NB4 (cell line): ENCODE results near the gene SCAF1.

Experiments
- MAX ChIP-seq: IDR thresholded peaks from 2 replicates; pipeline ENCODE4 v1.6.1; 2011; ENCODE audit warnings: low read depth, low read length
- MYC ChIP-seq: IDR thresholded peaks from 2 replicates; pipeline ENCODE4 v1.6.1; 2011; ENCODE audit warnings: low read depth, low read length
- POLR2A ChIP-seq: IDR thresholded peaks from 2 replicates; pipeline ENCODE4 v1.6.1; 2011; ENCODE audit warnings: mild to moderate bottlenecking; ENCODE audit not compliant: insufficient read length; ENCODE audit errors: extremely low read depth
- TF ChIP-seq, protein P1 (sequence below): IDR thresholded peaks from one replicate; pipeline ENCODE4 v1.5.1; 2012; ENCODE audit warnings: low read depth, low read length

- TF ChIP-seq, protein P1, sequence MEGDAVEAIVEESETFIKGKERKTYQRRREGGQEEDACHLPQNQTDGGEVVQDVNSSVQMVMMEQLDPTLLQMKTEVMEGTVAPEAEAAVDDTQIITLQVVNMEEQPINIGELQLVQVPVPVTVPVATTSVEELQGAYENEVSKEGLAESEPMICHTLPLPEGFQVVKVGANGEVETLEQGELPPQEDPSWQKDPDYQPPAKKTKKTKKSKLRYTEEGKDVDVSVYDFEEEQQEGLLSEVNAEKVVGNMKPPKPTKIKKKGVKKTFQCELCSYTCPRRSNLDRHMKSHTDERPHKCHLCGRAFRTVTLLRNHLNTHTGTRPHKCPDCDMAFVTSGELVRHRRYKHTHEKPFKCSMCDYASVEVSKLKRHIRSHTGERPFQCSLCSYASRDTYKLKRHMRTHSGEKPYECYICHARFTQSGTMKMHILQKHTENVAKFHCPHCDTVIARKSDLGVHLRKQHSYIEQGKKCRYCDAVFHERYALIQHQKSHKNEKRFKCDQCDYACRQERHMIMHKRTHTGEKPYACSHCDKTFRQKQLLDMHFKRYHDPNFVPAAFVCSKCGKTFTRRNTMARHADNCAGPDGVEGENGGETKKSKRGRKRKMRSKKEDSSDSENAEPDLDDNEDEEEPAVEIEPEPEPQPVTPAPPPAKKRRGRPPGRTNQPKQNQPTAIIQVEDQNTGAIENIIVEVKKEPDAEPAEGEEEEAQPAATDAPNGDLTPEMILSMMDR: no peak
- no peak for TF ChIP-seq POLR2A
- TF ChIP-seq MAX: no peak
- no peak for TF ChIP-seq MYC
Observed at GRCh38 chr19:49667473-49667872, 25.5 kb downstream of the SCAF1 start.
